ENCODE results near the gene USP47. TPM values are rescaled to one million over a fixed set of nuclear protein-coding genes. Genes with fewer than 3 reads are reported as not detected.

Gene USP47
- total RNA-seq, 3 donors from 2014 or later (not counting 1 experiment from before 2014, with no cell fraction given): 102 to 108 (median 107) TPM

GRCh38 chr11:11805228-11805627 is 36.5 kb upstream of the USP47 start:
- H3K9me3 ChIP-seq (ENCODE audit: control insufficient read depth, insufficient read depth, low read length): no peaks in the 10 kb centered on the region
- Mint-ChIP-seq H3K27ac (no peak overlapping the region), H3K9me3 (no peaks in the 10 kb centered on the region), H3K4me3 (no peak overlapping the region), H3K27me3 (ENCODE audit: low read depth in 2 of 2) (peaks cover 0 to 8% of the 10 kb centered on the region in 2 donors), H3K4me1 (peaks cover 19 to 23% of the 10 kb centered on the region in 2 donors), H3K36me3 (no peaks in the 10 kb centered on the region)
- no peak overlapping the region for H3K27ac ChIP-seq (ENCODE audit: low read length)
- H3K4me3 ChIP-seq (ENCODE audit: low read length): no peak overlapping the region
- DNase-seq (no peak), ATAC-seq (no peak)
- WGBS (ENCODE audit: insufficient coverage): no CpG with 5 or more reads among the region's 1 CpG
- peaks cover 8% of the 10 kb centered on the region for H3K4me1 ChIP-seq (ENCODE audit: control insufficient read depth, insufficient read depth, low read length)
- H3K27me3 ChIP-seq (ENCODE audit: control insufficient read depth, insufficient read depth, low read length): no peaks in the 10 kb centered on the region
- intact Hi-C loops (cut with micrococcal nuclease): no loop called here
- no peaks in the 10 kb centered on the region for H3K36me3 ChIP-seq (ENCODE audit: control insufficient read depth, insufficient read depth, low read length)
- no peak for TF ChIP-seq CTCF (IDR thresholded peaks at IDR 0.05)

GRCh38 chr11:11806074-11806473 is 35.7 kb upstream of the USP47 start:
- intact Hi-C loops (cut with micrococcal nuclease): no loop called here
- H3K9me3 Mint-ChIP-seq: no peaks in the 10 kb centered on the region
- Histone ChIP-seq H3K27ac (ENCODE audit: low read length) (no peak overlapping the region), H3K4me1 (ENCODE audit: control insufficient read depth, insufficient read depth, low read length) (peaks cover 10% of the 10 kb centered on the region), H3K27me3 (ENCODE audit: control insufficient read depth, insufficient read depth, low read length) (no peaks in the 10 kb centered on the region), H3K36me3 (ENCODE audit: control insufficient read depth, insufficient read depth, low read length) (no peaks in the 10 kb centered on the region), H3K9me3 (ENCODE audit: control insufficient read depth, insufficient read depth, low read length) (no peaks in the 10 kb centered on the region), H3K4me3 (ENCODE audit: low read length) (no peak overlapping the region)
- H3K27ac Mint-ChIP-seq: no peak overlapping the region
- ATAC-seq (no peak), DNase-seq (no peak)
- peaks cover 26 to 27% of the 10 kb centered on the region in 2 donors for H3K4me1 Mint-ChIP-seq
- no peak overlapping the region for H3K4me3 Mint-ChIP-seq
- whole genome bisulfite sequencing (ENCODE audit: insufficient coverage): 95% methylated on average over 2 of the region's 3 CpGs
- no peak for TF ChIP-seq CTCF (IDR thresholded peaks at IDR 0.05)
- H3K36me3 Mint-ChIP-seq: no peaks in the 10 kb centered on the region
- H3K27me3 Mint-ChIP-seq (ENCODE audit: low read depth in 2 of 2): peaks cover 0 to 8% of the 10 kb centered on the region in 2 donors

GRCh38 chr11:11806586-11806985 is 35.2 kb upstream of the USP47 start:
- Mint-ChIP-seq H3K27me3 (ENCODE audit: low read depth in 2 of 2) (peaks cover 0 to 8% of the 10 kb centered on the region in 2 donors), H3K9me3 (no peaks in the 10 kb centered on the region), H3K27ac (no peak overlapping the region), H3K36me3 (no peaks in the 10 kb centered on the region), H3K4me3 (no peak overlapping the region), H3K4me1 (peaks cover 26 to 27% of the 10 kb centered on the region in 2 donors)
- TF ChIP-seq CTCF (IDR thresholded peaks at IDR 0.05): no peak
- intact Hi-C loops (cut with micrococcal nuclease): no loop called here
- ATAC-seq (no peak), DNase-seq (no peak)
- H3K4me3 ChIP-seq (ENCODE audit: low read length): no peak overlapping the region
- H3K27ac ChIP-seq (ENCODE audit: low read length): no peak overlapping the region
- H3K27me3 ChIP-seq (ENCODE audit: control insufficient read depth, insufficient read depth, low read length): no peaks in the 10 kb centered on the region
- no peaks in the 10 kb centered on the region for H3K36me3 ChIP-seq (ENCODE audit: control insufficient read depth, insufficient read depth, low read length)
- H3K9me3 ChIP-seq (ENCODE audit: control insufficient read depth, insufficient read depth, low read length): no peaks in the 10 kb centered on the region
- H3K4me1 ChIP-seq (ENCODE audit: control insufficient read depth, insufficient read depth, low read length): peaks cover 11% of the 10 kb centered on the region

Measured in natural killer cell (primary cell).